Naive thymus-derived CD4-positive, alpha-beta T cell (primary cell): ENCODE results near the gene FIZ1. TPM values are rescaled to one million over a fixed set of nuclear protein-coding genes. Genes with fewer than 3 reads are reported as not detected.
A peak's percentile ranks its signal among the peaks of the same experiment; 100 is the strongest.

ENCODE experiments used
- ATAC-seq: fragments of 150-1000 bp; cut with Tn5 transposase; 2 replicates; pipeline ENCODE4 v1.10.0; 2021; ENCODE audit warnings: mild to moderate bottlenecking, moderate library complexity
- CTCF ChIA-PET: fragments of 350-600 bp; sonication (Branson Sonifier 250); formaldehyde crosslinking; loops from one replicate; lab custom pipeline; 2021; ENCODE audit warnings: antibody characterized with exemption; lab: Charles Lee
- POLR2A ChIA-PET: fragments of 350-600 bp; sonication (Branson Sonifier 250); formaldehyde crosslinking; loops from one replicate; lab custom pipeline; 2021; ENCODE audit warnings: antibody characterized with exemption, inconsistent platforms; lab: Charles Lee
- DNase-seq, 9 donors: peaks; one replicate each; pipeline versions ENCODE4 v3.0.0 to v3.0.0-alpha.2; 2020 to 2022; ENCODE audit warnings: mixed read lengths in 1 of 9
- H3K27ac ChIP-seq: one replicate; pipeline ENCODE4 v1.7.0; 2013; ENCODE audit warnings: mild to moderate bottlenecking, low read depth, low read length, moderate library complexity
- H3K27me3 ChIP-seq, 2 donors: one replicate each; pipeline ENCODE4 v1.7.0; 2013; ENCODE audit warnings: low read length in 2 of 2, mild to moderate bottlenecking in 2 of 2, moderate library complexity in 2 of 2; ENCODE audit not compliant: control insufficient read depth in 2 of 2, insufficient read depth in 2 of 2
- H3K36me3 ChIP-seq, 3 experiments: 1 replicate in 2 of 3; 2 replicates in 1 of 3; pipeline ENCODE4 v1.7.0; 2013; ENCODE audit warnings: low read length in 3 of 3, mild to moderate bottlenecking in 3 of 3, moderate library complexity in 1 of 3; ENCODE audit not compliant: insufficient read depth in 3 of 3, control insufficient read depth in 2 of 3
- H3K4me1 ChIP-seq, 2 donors: one replicate each; pipeline ENCODE4 v1.7.0; 2013; ENCODE audit warnings: low read length in 2 of 2, mild to moderate bottlenecking in 2 of 2, moderate library complexity in 1 of 2; ENCODE audit not compliant: control insufficient read depth in 2 of 2, insufficient read depth in 2 of 2
- H3K4me3 ChIP-seq: 2 replicates; pipeline ENCODE4 v1.7.0; 2013; ENCODE audit warnings: mild to moderate bottlenecking, low read length
- H3K9me3 ChIP-seq, 3 experiments: 1 replicate in 2 of 3; 2 replicates in 1 of 3; pipeline ENCODE4 v1.7.0; 2013; ENCODE audit warnings: low read length in 3 of 3; ENCODE audit not compliant: control insufficient read depth in 2 of 3
- H3K27ac Mint-ChIP-seq, 9 donors: one replicate each; pipeline ENCODE4 v1.8.0; 2020 to 2022; ENCODE audit warnings: mixed read lengths in 9 of 9, mild to moderate bottlenecking in 8 of 9, moderate library complexity in 5 of 9, inconsistent platforms in 2 of 9
- H3K27me3 Mint-ChIP-seq, 5 donors: one replicate each; pipeline ENCODE4 v1.8.0; 2021 to 2022; ENCODE audit warnings: mixed read lengths in 5 of 5, mild to moderate bottlenecking in 1 of 5
- H3K36me3 Mint-ChIP-seq, 5 donors: one replicate each; pipeline ENCODE4 v1.8.0; 2020 to 2022; ENCODE audit warnings: mixed read lengths in 5 of 5, mild to moderate bottlenecking in 3 of 5, inconsistent platforms in 1 of 5
- H3K4me1 Mint-ChIP-seq, 7 donors: one replicate each; pipeline ENCODE4 v1.8.0; 2020 to 2022; ENCODE audit warnings: mixed read lengths in 7 of 7, mild to moderate bottlenecking in 3 of 7, inconsistent platforms in 1 of 7
- H3K4me3 Mint-ChIP-seq, 10 donors: one replicate each; pipeline ENCODE4 v1.8.0; 2020 to 2022; ENCODE audit warnings: mild to moderate bottlenecking in 10 of 10, mixed read lengths in 10 of 10, moderate library complexity in 6 of 10, inconsistent platforms in 2 of 10
- H3K9me3 Mint-ChIP-seq, 11 donors: one replicate each; pipeline ENCODE4 v1.8.0; 2020 to 2022; ENCODE audit warnings: mixed read lengths in 11 of 11, mild to moderate bottlenecking in 4 of 11, inconsistent platforms in 1 of 11, moderate library complexity in 1 of 11
- intact Hi-C, 2 donors: fragments of 100-400 bp; cut with micrococcal nuclease; formaldehyde crosslinking; loops; one replicate each; pipeline ENCODE4 v1.15.1; 2023
- polyA plus RNA-seq, 2 donors: library from polyadenylated mRNA; unstranded; fragments of 300-500 nt; fragmentation: Illumina TruSeq; gene quantifications; one replicate each; pipeline ENCODE4 v1.2.3, GENCODE V29; 2021
- total RNA-seq, 6 experiments: library from RNA in 5 of 6; stranded (reverse) in 5 of 6; gene quantifications; 1 replicate in 5 of 6; 2 replicates in 1 of 6; pipeline ENCODE4 v1.2.3 and lab custom pipeline; 2021 to 2026

The FIZ1 gene
- total and polyA plus RNA-seq, 7 experiments from 2014 or later, result 3.3 to 32.0 (median 10.6) TPM

DNA sequence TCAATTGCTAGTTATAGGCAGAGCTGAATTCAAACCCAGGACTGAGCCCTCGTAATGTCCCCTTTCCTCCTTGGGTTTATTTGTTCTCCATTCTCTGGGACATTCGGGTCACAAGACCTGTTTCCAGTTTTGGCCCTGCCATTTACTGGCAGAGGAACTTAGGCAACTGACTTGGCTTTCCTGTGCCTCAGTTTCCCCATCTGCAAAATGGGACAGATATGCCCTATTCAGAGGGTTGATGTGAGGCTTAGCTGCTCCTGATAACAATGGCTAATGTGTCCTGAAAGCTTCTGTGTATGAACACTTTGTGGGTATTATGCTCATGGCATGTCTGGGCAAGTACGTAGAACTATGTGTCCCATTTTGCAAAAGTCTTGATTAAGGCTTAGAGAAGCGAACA is 1.8 kb upstream of the FIZ1 start:
- Histone ChIP-seq H3K27ac (peak overlapping the region; percentile 93), H3K4me3 (peak overlapping the region; percentile 63), H3K9me3 (no peaks in the 10 kb centered on the region), H3K27me3 (no peaks in the 10 kb centered on the region), H3K4me1 (peaks cover 0 to 17% of the 10 kb centered on the region in 2 donors), H3K36me3 (peaks cover 0 to 26% (median 0%) of the 10 kb centered on the region in 3 experiments)
- Mint-ChIP-seq H3K27ac (peak overlapping the region; percentile 70 to 94 (median 87)), H3K27me3 (peaks cover 0 to 3% (median 0%) of the 10 kb centered on the region in 5 donors), H3K36me3 (peaks cover 0 to 19% (median 9%) of the 10 kb centered on the region in 5 donors), H3K9me3 (peaks cover 0 to 5% (median 0%) of the 10 kb centered on the region in 11 donors), H3K4me3 (peak overlapping the region; percentile 76 to 91 (median 87)), H3K4me1 (peaks cover 24 to 41% (median 36%) of the 10 kb centered on the region in 7 donors)
- POLR2A ChIA-PET, result interaction anchor here (0.7 to 3.4 kb wide), 6 partner anchors 17 to 53 kb away, joined by 3 to 35 read pairs (median 8); partner anchors contain the start of genes ZNF581 and ZNF784
- ATAC-seq (no peak), DNase-seq (no peak)
- CTCF ChIA-PET, result no interaction called here
- intact Hi-C loops, result no loop called here

DNA sequence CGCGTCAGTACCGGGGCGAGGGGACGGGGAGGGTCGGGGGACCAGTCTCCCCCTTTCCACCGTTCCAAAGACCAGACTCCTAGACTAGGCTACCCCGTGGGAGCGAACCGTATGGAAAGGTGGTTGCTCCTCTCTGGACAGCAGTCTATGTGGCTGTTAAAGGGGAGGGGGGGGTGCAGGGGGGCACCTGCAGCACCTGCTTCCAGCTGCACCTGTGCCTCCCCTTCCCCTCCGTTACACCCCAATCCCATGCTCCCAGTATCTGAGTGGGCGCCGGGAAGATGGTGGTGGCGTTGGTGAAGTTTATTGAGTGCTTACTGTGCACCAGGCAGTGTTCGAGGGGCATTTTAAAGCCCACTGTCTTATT is 1.3 kb upstream of the FIZ1 start:
- Histone ChIP-seq H3K9me3 (no peaks in the 10 kb centered on the region), H3K27me3 (no peaks in the 10 kb centered on the region), H3K36me3 (peaks cover 0 to 31% (median 0%) of the 10 kb centered on the region in 3 experiments), H3K27ac (peak overlapping the region; percentile 93), H3K4me1 (peaks cover 0 to 17% of the 10 kb centered on the region in 2 donors), H3K4me3 (peak overlapping the region; percentile 63)
- ATAC-seq, result no peak
- ChIA-PET CTCF (no interaction called here), POLR2A (interaction anchor here (0.7 to 3.4 kb wide), 8 partner anchors 18 to 124 kb away, joined by 3 to 35 read pairs (median 14); partner anchors contain the start of genes ZNF581, ZNF628 and ZNF784)
- no peak for DNase-seq
- Mint-ChIP-seq H3K27ac (peak overlapping the region; percentile 70 to 94 (median 87)), H3K9me3 (peaks cover 0 to 7% (median 0%) of the 10 kb centered on the region in 11 donors), H3K4me3 (peak overlapping the region; percentile 76 to 91 (median 87)), H3K27me3 (no peaks in the 10 kb centered on the region), H3K36me3 (peaks cover 3 to 24% (median 14%) of the 10 kb centered on the region in 5 donors), H3K4me1 (peaks cover 22 to 38% (median 33%) of the 10 kb centered on the region in 7 donors)
- intact Hi-C loops, result loop anchor here in 1 of 2 donors (1.0 kb wide), 1 partner anchor 261 kb away; the partner anchor contains the start of gene KMT5C

DNA sequence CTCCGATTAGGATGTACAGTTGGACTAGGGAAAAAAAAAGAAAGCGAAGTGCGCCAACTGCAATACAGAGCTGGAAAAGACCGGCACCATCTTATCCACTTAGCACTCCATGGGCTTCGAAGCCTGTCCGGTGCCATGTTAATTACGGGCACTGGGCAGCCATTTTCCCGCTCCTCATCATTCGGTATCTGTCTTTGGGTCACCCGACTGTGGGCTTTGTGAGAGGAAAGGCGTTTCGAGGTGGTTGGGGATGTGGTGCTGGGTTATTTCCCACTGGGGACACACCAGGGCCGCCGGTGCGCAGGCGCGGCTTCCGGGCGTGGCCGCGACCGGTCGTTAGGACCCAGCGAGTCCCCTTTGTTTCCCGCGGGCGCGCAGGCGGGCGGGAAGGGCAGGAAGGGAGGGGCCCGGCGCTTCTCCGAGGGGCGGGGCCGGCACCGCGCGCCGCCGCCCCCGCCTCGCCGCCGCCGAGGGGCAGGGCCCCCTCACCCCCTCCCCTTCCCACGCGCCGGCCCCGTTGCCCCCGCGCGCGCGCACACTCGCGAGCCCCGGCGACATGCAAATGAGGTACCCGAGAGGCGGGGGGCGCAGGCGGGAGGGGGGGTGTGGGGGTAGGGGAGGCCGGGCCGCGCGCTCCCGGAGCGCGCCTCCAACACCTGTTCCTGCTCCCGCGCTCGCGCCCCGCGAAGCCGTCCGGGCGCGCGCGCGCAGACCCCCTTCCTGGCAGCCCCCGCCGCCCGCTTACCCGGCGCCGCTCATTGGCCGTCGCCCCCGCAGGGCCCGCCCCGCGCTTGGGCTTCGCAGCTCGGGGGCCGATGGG is 735 bp upstream of the FIZ1 start, which contains the start of gene ZNF524:
Gene ZNF524 (plus strand): TSS at position 447 of the 820 bp plus-strand sequence. CDS start 1,825 bp downstream, outside the sequence.
- Mint-ChIP-seq H3K27me3 (no peaks in the 10 kb centered on the region), H3K36me3 (peaks cover 9 to 30% (median 19%) of the 10 kb centered on the region in 5 donors), H3K27ac (peak within 1 kb of the TSS; percentile 97 to 100 (median 99)), H3K4me3 (peak within 1 kb of the TSS; percentile 90 to 100 (median 99)), H3K4me1 (peaks cover 22 to 38% (median 33%) of the 10 kb centered on the region in 7 donors), H3K9me3 (peaks cover 0 to 7% (median 0%) of the 10 kb centered on the region in 11 donors)
- H3K27me3 ChIP-seq, result no peaks in the 10 kb centered on the region
- H3K27ac ChIP-seq, result peak within 1 kb of the TSS; percentile 93
- DNase-seq (peak; percentile 74 to 93 (median 90)), ATAC-seq (peak; percentile 70)
- intact Hi-C loops, result loop anchor here (1.0 kb wide), 18 partner anchors 13 to 1410 kb away; partner anchors contain the start of genes EPN1 (in 2 of the 2), KMT5C (in 2 of the 2), PPP1R12C (in 2 of the 2) and PPP6R1 (in 2 of the 2)
- POLR2A ChIA-PET, result interaction anchor here (0.6 to 3.4 kb wide), 25 partner anchors 12 to 1410 kb away, joined by 3 to 44 read pairs (median 6); partner anchors contain the start of genes KMT5C, LENG8, PPP6R1 and U2AF2
- CTCF ChIA-PET, result interaction anchor here (0.6 to 1.6 kb wide), 5 partner anchors 14 to 55 kb away, joined by 4 to 8 read pairs (median 4); partner anchors contain the start of genes U2AF2 and ZNF784
- H3K9me3 ChIP-seq, result no peaks in the 10 kb centered on the region
- H3K4me1 ChIP-seq, result peaks cover 0 to 17% of the 10 kb centered on the region in 2 donors
- H3K36me3 ChIP-seq, result peaks cover 0 to 37% (median 0%) of the 10 kb centered on the region in 3 experiments
- H3K4me3 ChIP-seq, result peak within 1 kb of the TSS; percentile 93

DNA sequence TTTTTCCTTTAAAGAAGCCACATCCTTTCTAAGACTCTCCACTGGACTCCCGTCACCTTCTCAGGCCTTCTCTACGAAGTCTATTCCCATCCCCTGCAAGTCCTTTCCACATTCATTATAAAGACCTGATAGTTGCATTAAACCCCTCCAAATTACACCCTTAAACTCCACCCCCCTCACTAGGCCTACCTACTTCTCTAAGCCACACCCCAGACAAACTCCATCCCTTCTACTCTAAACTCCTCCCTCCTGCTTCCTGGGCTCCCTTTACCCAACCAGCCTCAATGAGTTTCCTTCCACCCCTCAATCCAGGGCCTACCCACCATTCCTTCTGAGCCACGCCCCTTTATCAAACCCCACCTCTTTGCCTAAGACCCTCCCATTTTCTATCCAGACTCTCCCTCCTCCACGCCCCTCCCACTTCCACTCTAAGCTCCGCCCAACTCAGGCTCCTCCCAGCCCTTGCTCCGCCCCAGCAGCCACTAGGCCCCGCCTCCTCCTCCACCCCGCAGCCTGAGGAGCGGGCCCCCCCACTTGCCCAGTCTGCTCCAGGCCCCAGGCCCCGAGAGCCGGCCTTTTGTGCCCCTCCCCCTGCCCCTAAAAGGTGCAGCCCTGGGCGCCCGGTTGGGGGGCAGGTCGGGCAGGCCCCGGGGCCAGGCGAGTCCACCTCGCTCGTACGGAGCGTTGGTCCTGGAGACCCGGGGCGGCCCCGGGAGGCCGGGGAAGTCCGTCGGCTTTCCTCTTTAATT is 424 bp downstream of the FIZ1 start:
- H3K36me3 Mint-ChIP-seq, result peaks cover 14 to 32% (median 25%) of the 10 kb centered on the region in 5 donors
- Histone ChIP-seq H3K4me1 (peaks cover 0 to 12% of the 10 kb centered on the region in 2 donors), H3K9me3 (no peaks in the 10 kb centered on the region), H3K27ac (peak overlapping the region; percentile 93), H3K4me3 (peak overlapping the region; percentile 93), H3K27me3 (no peaks in the 10 kb centered on the region), H3K36me3 (peaks cover 0 to 43% (median 0%) of the 10 kb centered on the region in 3 experiments)
- DNase-seq, result peak; percentile 92 to 98 (median 95)
- H3K9me3 Mint-ChIP-seq, result peaks cover 0 to 7% (median 0%) of the 10 kb centered on the region in 11 donors
- ATAC-seq, result peak; percentile 86
- peak overlapping the region; percentile 90 to 100 (median 99) for H3K4me3 Mint-ChIP-seq
- H3K27ac Mint-ChIP-seq, result peak overlapping the region; percentile 97 to 100 (median 99)
- peaks cover 18 to 29% (median 26%) of the 10 kb centered on the region in 7 donors for H3K4me1 Mint-ChIP-seq
- ChIA-PET CTCF (interaction anchor here (0.6 to 1.6 kb wide), 5 partner anchors 12 to 88 kb away, joined by 3 to 8 read pairs (median 4); partner anchors contain the start of genes U2AF2 and ZNF784), POLR2A (interaction anchor here (0.7 to 3.4 kb wide), 22 partner anchors 12 to 1409 kb away, joined by 3 to 44 read pairs (median 8); partner anchors contain the start of genes KMT5C, LENG8, PPP6R1 and U2AF2)
- intact Hi-C loops, result loop anchor here (1.0 kb wide), 18 partner anchors 12 to 1409 kb away; partner anchors contain the start of genes EPN1 (in 2 of the 2), PPP1R12C (in 2 of the 2), PPP6R1 (in 2 of the 2) and ZNF444 (in 2 of the 2)
- no peaks in the 10 kb centered on the region for H3K27me3 Mint-ChIP-seq

DNA sequence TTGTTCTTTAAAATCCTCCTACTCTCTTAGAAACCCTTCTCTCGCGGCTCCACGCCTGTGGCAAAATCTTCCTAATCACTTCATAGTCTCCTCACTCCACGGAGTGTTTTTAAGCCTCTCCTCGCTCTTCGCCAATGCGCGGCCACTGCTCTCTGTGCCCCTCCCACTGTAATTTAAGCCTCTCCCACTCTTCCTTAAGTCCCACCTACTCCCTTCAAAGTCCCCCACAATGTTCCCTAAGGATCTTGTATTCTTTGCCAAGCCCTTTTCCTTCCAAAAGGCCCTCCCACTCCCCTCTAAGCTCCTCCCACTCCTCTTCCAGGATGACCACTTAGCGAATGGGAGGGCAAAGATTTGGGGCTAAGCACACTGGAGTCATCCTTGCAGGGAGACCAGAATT is 1.3 kb downstream of the FIZ1 start:
- H3K27ac ChIP-seq, result no peak overlapping the region
- intact Hi-C loops, result no loop called here
- H3K4me3 Mint-ChIP-seq, result peak overlapping the region in 2 of 10 donors; percentile 21 to 99
- no peak for DNase-seq
- H3K27ac Mint-ChIP-seq, result peak overlapping the region in 6 of 9 donors; percentile 14 to 100 (median 93)
- H3K4me1 ChIP-seq, result peaks cover 0 to 12% of the 10 kb centered on the region in 2 donors
- H3K36me3 Mint-ChIP-seq, result peaks cover 14 to 31% (median 29%) of the 10 kb centered on the region in 5 donors
- H3K4me1 Mint-ChIP-seq, result peaks cover 13 to 24% (median 18%) of the 10 kb centered on the region in 7 donors
- peaks cover 0 to 50% (median 0%) of the 10 kb centered on the region in 3 experiments for H3K36me3 ChIP-seq
- no peak for ATAC-seq
- peaks cover 0 to 7% (median 0%) of the 10 kb centered on the region in 11 donors for H3K9me3 Mint-ChIP-seq
- H3K4me3 ChIP-seq, result no peak overlapping the region
- ChIA-PET CTCF (no interaction called here), POLR2A (interaction anchor here (0.7 to 3.4 kb wide), 4 partner anchors 11 to 121 kb away, joined by 3 to 44 read pairs (median 18); partner anchors contain the start of genes ZNF579 and ZNF628)
- no peaks in the 10 kb centered on the region for H3K9me3 ChIP-seq
- no peaks in the 10 kb centered on the region for H3K27me3 ChIP-seq
- H3K27me3 Mint-ChIP-seq, result no peaks in the 10 kb centered on the region
